Measurements from ENCODE around the gene MT1X. TPM values are rescaled to one million over a fixed set of nuclear protein-coding genes. Genes with fewer than 3 reads are reported as not detected.

Gene MT1X
- total and polyA plus RNA-seq, 4 donors: 213 to 3,979 (median 1,403) TPM

- no peak for TF ChIP-seq ZBTB33 (IDR thresholded peaks at IDR 0.05)
- TF ChIP-seq GABPA (IDR thresholded peaks at IDR 0.05 in 1 of 2, conservative IDR thresholded peaks at IDR 0.05 in 1 of 2): no peak
- no peak for DNase-seq (ENCODE audit: low spot score)
- Histone ChIP-seq H3K27ac (ENCODE audit: low read depth in 1 of 2, low read length in 2 of 2) (no peak overlapping the region), H3K4me1 (ENCODE audit: control insufficient read depth in 4 of 4, insufficient read depth in 4 of 4, low read length in 3 of 4) (no peaks in the 10 kb centered on the region), H3K9ac (ENCODE audit: low read depth in 1 of 2, low read length in 2 of 2) (no peak overlapping the region), H3K9me3 (ENCODE audit: control insufficient read depth in 4 of 4, low read length in 3 of 4) (no peaks in the 10 kb centered on the region), H3K27me3 (ENCODE audit: control insufficient read depth in 4 of 4, insufficient read depth in 4 of 4, low read length in 3 of 4) (no peaks in the 10 kb centered on the region), H3K36me3 (ENCODE audit: control insufficient read depth in 4 of 4, insufficient read depth in 3 of 4, low read depth in 1 of 4, low read length in 3 of 4) (no peaks in the 10 kb centered on the region), H3K4me3 (ENCODE audit: low read depth in 1 of 3, low read length in 3 of 3) (no peak overlapping the region)
- WGBS: 91% methylated on average over 2 of the region's 2 CpGs
Observed at GRCh38 chr16:56711862-56712261, 29.6 kb downstream of the MT1X start.

GRCh38 chr16:56713794-56714193 is 31.5 kb downstream of the MT1X start:
- Histone ChIP-seq H3K27ac (ENCODE audit: low read depth in 1 of 2, low read length in 2 of 2) (no peak overlapping the region), H3K4me3 (ENCODE audit: low read depth in 1 of 3, low read length in 3 of 3) (no peak overlapping the region), H3K9me3 (ENCODE audit: control insufficient read depth in 4 of 4, low read length in 3 of 4) (no peaks in the 10 kb centered on the region), H3K36me3 (ENCODE audit: control insufficient read depth in 4 of 4, insufficient read depth in 3 of 4, low read depth in 1 of 4, low read length in 3 of 4) (no peaks in the 10 kb centered on the region), H3K27me3 (ENCODE audit: control insufficient read depth in 4 of 4, insufficient read depth in 4 of 4, low read length in 3 of 4) (no peaks in the 10 kb centered on the region), H3K9ac (ENCODE audit: low read depth in 1 of 2, low read length in 2 of 2) (no peak overlapping the region), H3K4me1 (ENCODE audit: control insufficient read depth in 4 of 4, insufficient read depth in 4 of 4, low read length in 3 of 4) (no peaks in the 10 kb centered on the region)
- DNase-seq (ENCODE audit: low spot score): no peak
- WGBS: 95% methylated on average over 2 of the region's 2 CpGs
- no peak for TF ChIP-seq JUND (IDR thresholded peaks at IDR 0.05)
- TF ChIP-seq GABPA (IDR thresholded peaks at IDR 0.05 in 1 of 2, conservative IDR thresholded peaks at IDR 0.05 in 1 of 2): no peak
- TF ChIP-seq TAF1 (conservative IDR thresholded peaks at IDR 0.05): no peak
- TF ChIP-seq EGR1 (IDR thresholded peaks at IDR 0.05; ENCODE audit: low read depth in 2 of 2): no peak
- TF ChIP-seq HNF4A (conservative IDR thresholded peaks at IDR 0.05): no peak
- TF ChIP-seq, protein P1, sequence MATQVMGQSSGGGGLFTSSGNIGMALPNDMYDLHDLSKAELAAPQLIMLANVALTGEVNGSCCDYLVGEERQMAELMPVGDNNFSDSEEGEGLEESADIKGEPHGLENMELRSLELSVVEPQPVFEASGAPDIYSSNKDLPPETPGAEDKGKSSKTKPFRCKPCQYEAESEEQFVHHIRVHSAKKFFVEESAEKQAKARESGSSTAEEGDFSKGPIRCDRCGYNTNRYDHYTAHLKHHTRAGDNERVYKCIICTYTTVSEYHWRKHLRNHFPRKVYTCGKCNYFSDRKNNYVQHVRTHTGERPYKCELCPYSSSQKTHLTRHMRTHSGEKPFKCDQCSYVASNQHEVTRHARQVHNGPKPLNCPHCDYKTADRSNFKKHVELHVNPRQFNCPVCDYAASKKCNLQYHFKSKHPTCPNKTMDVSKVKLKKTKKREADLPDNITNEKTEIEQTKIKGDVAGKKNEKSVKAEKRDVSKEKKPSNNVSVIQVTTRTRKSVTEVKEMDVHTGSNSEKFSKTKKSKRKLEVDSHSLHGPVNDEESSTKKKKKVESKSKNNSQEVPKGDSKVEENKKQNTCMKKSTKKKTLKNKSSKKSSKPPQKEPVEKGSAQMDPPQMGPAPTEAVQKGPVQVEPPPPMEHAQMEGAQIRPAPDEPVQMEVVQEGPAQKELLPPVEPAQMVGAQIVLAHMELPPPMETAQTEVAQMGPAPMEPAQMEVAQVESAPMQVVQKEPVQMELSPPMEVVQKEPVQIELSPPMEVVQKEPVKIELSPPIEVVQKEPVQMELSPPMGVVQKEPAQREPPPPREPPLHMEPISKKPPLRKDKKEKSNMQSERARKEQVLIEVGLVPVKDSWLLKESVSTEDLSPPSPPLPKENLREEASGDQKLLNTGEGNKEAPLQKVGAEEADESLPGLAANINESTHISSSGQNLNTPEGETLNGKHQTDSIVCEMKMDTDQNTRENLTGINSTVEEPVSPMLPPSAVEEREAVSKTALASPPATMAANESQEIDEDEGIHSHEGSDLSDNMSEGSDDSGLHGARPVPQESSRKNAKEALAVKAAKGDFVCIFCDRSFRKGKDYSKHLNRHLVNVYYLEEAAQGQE (IDR thresholded peaks at IDR 0.05): no peak
- no peak for TF ChIP-seq CTCF (IDR thresholded peaks at IDR 0.05; ENCODE audit: low read depth, low read length, missing input control)
- no peak for TF ChIP-seq ZBTB33 (IDR thresholded peaks at IDR 0.05)
- TF ChIP-seq FOXA1 (IDR thresholded peaks at IDR 0.05): no peak
- no peak for TF ChIP-seq NR2F2 (IDR thresholded peaks at IDR 0.05)
- no peak for TF ChIP-seq SP1 (IDR thresholded peaks at IDR 0.05)
- no peak for TF ChIP-seq FOXA2 (IDR thresholded peaks at IDR 0.05)
- no peak for TF ChIP-seq RXRA (IDR thresholded peaks at IDR 0.05)
- no peak for TF ChIP-seq ATF3 (IDR thresholded peaks at IDR 0.05)
- TF ChIP-seq HNF4G (IDR thresholded peaks at IDR 0.05): no peak
- TF ChIP-seq YY1 (IDR thresholded peaks at IDR 0.05): no peak
- no peak for TF ChIP-seq RAD21 (IDR thresholded peaks at IDR 0.05)
